ENCODE data around the gene KLF5.
"Not testable (repeated sequence)": the region's sequence is repeated elsewhere in the genome, so short reads cannot be mapped to it uniquely, and the experiment has no call there.

Gene KLF5

GRCh38 chr13:73058736-73059459, at the start of gene KLF5:
Gene KLF5, plus strand, starts transcription at chr13:73059005. Its CDS starts 323 bp downstream, at chr13:73059328.
- DNase-seq = peak; percentile 80 to 93

GRCh38 chr13:73011751-73012150, 47.1 kb upstream of the KLF5 start:
- DNase-seq = peak; percentile 21 to 81

DNA sequence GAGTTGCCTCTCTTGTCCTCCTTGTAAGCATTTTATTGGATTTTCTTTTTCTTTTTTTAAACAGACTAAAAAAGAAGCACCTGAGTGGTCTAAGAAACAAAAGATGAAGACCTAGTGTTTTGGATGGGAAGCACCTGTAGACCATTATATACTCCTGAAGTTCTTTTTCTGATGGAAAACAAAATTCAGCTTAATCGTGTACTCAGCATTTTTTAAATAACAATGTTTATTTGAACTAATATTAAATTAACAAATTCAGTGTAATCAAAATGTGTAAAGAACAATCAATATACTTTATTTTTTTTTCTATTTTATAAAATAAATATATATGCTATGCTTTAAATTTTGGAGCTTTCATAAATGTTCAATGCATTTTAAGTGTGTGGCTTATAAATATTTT, 43.0 kb upstream of the KLF5 start:
- DNase-seq = no peak

DNA sequence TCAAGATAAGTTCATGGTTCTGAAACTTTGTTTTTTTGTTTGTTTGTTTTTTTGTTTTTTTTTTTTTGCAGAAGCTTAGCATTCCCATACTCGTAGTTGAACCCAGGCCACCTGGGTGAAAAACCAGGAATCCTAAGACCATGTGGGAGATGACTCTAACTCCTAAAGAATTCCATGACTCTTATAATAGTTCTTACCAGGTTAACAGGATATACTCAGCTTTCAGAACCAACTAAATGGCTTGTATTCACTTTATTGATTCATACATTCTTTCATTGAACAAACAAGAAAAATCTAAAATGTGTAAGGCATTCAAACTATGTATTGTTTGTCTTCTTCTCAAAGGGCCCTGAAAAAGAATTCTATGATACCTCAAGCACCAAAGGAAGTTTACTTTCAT, 40.5 kb upstream of the KLF5 start:
- no peak for DNase-seq

- DNase-seq = no peak
Measured at GRCh38 chr13:73025217-73026012, 33.4 kb upstream of the KLF5 start.

DNA sequence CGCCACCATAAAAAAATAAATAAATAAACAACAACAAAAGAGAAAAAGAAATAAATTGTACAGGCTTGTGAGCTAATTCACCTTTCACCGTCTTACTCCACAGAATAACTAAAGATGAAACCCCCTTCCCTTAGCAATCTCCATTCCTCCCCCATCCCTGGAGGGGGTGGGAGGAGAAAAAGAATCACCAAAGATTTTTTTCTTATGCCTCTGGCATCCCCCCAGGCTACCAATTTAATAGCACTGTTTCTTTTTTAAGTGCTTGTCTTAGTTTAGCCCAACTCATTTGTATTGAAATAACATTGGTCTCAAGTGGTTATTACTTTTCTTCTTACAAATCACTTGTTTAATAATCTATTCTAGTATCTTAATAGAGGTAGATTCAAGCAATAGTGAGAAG, 23.9 kb upstream of the KLF5 start:
- DNase-seq = no peak

DNA sequence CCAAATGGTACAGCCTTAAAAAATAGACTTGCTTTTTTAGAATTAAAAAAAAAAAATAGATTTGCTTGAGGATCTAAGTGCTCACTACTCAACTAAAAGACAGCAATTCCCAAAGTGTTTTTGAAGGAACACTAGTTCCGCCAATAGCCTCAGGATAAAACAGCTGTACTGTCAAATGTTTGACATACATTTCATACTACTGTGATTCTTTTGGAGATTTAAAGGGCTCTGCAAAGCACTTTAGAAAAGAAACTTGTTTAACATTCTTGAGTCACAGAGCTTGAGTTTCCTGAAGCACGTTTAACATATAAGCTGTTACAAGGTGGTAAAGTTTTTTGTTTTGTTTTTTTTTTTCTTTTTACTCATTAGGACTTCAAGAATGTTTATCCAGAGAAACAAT, 23.1 kb upstream of the KLF5 start:
- DNase-seq = no peak

DNA sequence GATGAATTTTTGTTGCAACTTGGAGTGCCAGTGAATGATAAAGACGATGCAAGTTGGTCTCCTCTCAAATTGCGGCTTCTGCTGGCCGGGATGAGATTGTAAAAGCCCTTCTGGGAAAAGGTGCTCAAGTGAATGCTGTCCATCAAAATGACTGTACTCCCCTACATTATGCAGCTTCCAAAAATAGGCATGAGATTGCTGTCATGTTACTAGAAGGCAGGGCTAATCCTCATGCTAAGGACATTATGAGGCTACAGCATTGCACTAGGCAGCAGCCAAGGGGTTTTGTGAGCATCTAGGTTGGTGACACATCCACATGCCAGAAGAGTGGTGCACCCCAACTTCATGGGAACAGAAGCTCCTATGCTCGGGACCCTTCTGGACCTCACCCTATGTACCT, 22.2 kb upstream of the KLF5 start:
- no peak for DNase-seq

- DNase-seq = no peak
Measured at GRCh38 chr13:73038064-73038463, 20.7 kb upstream of the KLF5 start.

GRCh38 chr13:73039201-73040108, 19.4 kb upstream of the KLF5 start:
- no peak for DNase-seq

GRCh38 chr13:73040484-73040883, 18.3 kb upstream of the KLF5 start:
- no peak for DNase-seq

DNA sequence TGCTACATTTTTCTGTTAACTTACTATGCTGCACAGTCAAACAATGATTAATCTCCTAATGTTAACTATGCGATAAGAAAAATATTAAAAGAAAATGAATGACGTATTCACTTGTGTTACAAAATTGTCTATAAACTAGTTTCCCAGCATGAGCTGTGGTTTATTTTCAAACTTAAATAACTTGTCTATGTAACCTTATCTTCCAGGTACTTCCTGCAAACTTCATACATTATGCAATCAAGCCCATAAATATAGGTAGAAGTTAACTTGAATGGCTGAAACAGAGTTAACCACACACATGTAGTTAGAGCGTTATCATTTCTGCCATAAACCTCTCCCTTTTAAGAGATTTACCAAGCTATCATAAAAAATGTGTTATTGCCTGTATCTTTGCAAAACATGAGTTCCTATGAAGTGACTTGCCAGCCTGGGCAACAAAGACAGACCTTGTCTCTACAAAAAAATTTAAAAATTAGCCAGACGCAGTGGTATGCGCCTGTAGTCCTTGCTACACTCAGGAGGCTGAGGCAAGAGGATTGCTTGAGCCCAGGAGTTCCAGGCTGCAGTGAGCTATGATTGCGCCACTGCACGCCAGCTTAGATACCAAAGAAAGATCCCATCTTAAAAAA, 17.7 kb upstream of the KLF5 start:
- DNase-seq = no peak

GRCh38 chr13:73045031-73045430, 13.8 kb upstream of the KLF5 start:
- no peak for DNase-seq

DNA sequence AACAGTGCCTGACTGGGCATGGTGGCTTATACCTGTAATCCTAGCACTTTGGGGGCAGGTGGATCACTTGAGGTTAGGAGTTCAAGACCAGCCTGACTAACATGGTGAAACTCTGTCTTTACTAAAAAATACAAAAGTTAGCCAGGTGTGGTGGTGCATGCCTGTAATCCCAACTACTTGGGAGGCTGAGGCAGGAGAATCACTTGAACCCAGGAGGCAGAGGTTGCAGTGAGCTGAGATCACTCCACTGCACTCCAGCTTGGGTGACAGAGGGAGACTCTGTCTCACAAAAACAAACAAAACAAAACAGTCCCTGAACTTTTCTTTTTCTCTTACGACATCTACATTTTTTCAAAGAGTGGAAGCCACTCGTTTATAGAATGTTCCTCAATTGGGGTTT, 10.2 kb upstream of the KLF5 start:
- not testable (repeated sequence) for DNase-seq

GRCh38 chr13:73054712-73055111, 4.1 kb upstream of the KLF5 start:
- no peak for DNase-seq

DNA sequence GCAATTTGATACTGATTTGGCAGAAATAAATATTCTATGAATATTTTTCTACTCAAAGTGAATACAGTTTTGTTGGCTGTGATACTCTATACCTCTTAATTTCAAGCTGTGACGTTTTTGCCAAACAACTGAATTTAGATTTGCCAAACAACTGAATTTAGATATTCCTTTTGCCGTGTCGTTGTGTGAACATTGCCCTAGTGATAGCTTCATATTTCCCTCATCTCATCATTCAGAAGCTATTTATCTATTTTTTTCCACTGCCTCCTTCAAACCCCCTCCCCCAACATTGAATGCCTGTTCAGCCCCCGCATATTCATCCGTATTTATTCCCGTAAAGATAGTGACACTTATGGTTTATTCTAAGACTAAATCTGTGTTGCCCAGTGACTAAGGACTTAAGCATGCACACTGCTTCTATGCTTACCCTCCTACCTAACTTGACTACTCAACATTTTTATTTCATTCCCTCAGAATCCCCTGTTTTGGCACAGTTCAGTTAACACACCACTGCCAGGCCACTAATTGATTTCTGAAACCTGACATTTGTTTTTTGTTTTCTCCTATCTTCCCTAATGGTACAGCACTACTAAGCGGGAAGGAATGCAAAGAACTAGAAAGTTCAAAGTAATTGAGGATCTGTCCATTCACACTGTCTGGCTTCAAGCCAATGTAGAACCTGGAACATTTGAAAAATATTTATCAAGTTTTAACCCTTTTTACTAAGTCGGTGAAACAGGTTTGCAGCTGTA, 2.8 kb upstream of the KLF5 start:
- no peak for DNase-seq

DNA sequence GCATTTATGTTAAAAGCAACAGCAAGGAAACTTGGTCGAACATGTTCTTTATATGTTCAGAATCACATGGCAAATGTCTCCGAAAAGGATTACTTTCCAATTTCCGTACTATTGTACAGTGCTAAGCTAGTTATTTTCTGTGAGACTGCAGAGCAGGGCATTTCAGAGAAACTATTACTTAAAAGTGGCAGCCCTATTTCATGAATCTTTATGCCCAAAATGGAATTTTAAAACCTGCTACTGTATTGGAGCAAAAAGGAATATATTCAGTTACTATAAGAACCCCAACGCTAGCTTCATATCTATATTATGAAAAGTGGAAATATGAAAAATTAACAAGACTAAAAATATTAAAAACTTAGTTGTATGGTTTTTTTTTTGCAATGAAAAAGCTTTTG, 2.2 kb upstream of the KLF5 start:
- no peak for DNase-seq

GRCh38 chr13:73057284-73058063, 1.3 kb upstream of the KLF5 start:
- no peak for DNase-seq

DNA sequence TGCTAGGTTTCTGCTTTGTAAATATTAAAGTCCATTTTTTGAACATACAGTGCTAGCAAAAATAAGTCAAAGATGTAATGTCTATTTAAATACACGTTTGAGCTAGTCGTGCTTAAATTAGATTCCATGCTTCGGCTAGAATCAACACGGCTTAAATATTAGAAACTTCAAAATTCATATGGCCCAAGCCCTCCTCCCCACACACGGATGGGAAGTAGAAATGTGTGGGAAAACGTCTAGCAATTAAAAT, 816 bp upstream of the KLF5 start:
- no peak for DNase-seq

DNA sequence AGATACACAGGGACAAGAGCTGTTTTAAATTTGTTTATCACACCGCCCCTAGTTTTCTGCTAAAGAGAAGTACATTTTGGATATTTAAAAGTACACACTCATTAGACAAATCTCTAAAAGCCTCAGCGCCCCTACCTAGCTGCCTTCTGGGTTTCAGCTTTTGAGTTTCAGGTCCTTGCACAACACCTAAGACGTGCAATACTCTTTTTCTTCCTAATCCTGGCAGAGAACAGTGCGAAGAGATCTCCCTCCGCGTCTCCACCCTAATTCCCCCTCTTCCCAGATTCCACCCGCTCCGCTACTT, 421 bp upstream of the KLF5 start:
- DNase-seq = no peak

DNA sequence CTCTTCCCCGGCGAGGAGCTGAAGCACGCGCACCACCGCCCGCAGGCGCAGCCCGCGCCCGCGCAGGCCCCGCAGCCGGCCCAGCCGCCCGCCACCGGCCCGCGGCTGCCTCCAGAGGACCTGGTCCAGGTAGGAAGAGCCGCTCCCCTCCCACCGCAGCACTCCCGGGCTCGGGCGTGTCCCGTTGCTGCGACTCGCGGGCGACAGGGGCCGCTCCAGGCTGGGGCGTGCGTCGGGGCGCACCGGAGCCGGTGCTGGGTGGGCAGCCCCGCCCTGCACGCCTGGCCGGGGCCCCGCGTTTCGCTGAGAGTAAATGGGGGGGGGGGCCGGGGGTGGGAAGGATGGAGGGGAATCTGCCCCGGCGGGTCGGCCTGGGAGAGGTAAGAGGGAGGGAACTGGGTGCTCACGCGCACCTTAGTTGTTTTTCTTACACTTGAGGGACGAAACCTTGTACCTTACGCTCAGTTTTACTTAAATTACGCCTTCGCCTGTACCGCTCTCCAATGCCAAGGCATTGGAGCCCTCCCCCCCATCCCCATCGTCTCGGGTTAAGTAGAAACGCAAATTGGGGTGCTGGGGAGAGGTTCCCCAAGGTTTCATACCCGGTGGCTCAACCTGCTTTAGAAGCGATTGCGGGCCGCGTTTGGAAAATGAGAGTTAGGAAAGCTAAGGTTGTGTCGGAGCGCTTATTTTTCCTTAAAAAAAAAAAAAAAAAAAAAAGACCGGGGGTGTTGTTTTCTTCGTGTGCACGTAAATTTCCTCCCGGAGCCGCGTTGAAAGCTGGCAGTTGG, 850 bp downstream of the KLF5 start:
- DNase-seq = peak; percentile 28 to 51
